Stimulated activated CD8-positive, alpha-beta memory T cell treated with anti-CD3 and anti-CD28 coated beads, Interleukin-15, amount 100 ng/mL, for 48 hours (primary cell): ENCODE data around the gene CLMP.
A peak's percentile ranks its signal among the peaks of the same experiment; 100 is the strongest.
"Not testable (repeated sequence)": the region's sequence is repeated elsewhere in the genome, so short reads cannot be mapped to it uniquely, and the experiment has no call there.

Experiments
- DNase-seq, 2 donors: peaks; one replicate each; pipeline ENCODE4 v3.0.0-alpha.2; 2020; ENCODE audit warnings: low read depth in 2 of 2

The CLMP gene

DNA sequence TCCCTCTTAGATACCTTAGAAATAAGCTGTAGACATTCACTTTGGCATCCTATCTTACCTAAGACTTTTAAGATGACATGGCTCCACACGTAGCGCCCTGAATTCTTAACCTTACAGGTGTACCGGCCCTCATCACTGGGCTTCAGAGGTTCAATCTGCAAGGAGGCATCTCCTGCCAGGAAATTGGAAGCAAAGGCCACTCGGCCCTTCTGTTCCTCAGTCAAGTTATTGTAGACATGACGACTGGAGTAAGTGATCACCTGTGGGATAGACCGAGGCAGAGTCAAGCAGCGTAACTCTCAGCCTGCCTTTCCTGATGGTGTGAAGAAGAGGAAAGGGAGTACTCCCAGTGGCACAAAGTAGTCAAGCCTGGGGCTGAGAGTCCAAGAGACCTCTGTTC, 110.6 kb downstream of the CLMP start:
- no peak for DNase-seq

DNA sequence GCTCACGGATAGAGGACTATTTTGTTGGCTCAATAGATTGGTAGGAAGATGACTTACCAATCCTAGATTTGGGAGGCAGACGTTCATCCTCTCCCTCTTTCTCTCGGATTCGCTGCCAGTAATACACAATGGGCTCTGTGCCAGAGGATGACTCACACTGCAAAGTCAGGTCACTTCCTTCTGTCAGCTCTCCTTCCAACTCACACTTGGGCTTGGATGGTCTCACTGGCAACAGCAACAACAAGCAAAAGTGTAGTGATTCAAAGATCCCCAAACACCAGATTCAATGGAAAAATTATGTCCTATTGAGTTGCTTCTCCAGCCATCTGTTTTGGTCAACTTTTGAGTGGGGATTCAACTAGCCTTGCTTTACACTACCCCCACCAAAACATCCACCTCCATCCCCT, 111.4 kb downstream of the CLMP start:
- DNase-seq, result no peak

DNA sequence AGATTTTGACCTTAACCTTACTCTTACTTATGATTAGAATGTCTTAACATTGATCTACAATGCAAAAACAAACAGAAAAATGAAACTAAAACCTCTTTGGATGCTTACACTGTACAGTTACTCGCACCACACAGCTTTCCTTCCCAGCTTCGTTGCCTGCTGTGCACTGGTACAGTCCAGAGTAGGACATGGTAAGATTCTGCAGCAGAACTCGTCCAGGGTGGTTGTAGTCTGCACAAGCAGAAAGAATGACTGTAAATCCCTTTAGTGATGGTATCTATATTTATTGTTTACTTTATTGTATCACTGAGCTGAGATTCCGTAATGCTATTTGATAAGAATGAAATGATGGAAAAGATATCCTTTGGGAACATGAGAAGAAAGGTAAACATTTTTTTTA, 112.1 kb downstream of the CLMP start:
- DNase-seq, result no peak

DNA sequence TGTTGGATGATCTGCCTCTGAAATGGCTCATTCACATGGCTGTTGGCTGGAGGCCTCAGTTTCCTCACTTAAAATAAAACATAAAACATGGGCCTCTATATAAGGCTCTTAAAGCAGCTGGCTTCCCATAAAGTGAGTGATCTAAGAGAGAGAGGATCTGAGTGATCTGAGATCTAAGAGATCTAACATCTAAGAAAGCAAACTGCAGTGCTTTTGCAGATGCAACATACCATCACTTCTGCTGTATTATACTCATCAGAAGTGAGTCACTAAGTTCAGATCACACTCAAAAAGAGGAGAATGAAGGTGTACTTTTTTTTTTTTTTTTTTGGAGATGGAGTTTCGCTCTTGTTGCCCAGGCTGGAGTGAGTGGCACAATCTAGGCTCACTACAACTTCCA, 115.0 kb downstream of the CLMP start:
- DNase-seq, result no peak

DNA sequence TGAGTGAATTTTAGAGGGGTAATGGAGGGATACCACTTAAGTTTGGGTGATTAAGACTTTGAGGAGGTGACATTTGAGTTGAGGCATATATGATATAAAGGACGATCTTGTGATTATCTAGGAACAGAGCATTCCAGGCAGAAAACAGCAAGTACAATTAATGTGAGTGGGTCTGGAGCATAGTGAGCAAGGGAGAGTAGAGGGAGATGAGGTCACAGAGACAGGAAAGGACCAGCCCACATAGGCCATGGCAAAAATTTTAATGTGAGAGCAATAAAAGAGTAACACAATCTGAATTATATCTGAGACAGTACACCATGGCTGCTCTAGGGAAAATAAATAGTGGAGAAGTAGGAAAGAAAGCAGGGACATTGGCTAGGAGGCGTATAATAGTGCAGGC, 118.6 kb downstream of the CLMP start:
- DNase-seq, result no peak

DNA sequence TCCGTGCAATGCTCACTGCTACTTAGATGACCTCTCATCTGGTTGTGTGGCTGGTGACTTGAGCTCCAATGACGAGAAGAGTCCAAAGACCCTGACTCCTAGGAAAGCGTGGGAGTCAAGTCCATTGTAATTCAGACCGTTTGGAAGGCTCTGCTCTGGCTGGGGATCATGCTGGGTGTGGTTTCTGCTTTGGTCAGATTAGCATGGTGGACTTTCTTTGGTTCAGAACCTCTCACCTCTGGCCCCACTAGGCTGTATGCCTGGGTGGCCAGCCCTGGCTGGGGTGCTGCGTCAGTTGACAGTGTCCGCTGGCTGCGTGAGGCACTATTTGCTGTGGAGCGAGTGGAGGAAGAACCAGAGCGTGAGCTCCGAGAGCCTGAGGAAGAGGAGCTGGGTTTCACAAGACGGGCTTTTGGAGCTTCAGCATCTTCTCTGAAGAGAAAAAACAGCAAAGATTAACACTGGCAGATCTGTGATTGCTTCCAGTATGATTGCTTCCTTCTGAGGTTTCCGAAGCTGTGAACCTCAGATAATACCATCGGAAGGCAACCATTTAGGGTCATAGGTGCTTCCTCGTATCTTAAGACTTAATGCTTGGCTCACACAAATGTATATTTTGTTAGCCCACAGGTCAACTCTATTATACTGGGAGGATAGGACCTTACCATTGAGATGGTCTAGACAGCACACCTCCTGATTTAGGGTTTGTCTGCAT, 121.5 kb downstream of the CLMP start:
- DNase-seq, result no peak

DNA sequence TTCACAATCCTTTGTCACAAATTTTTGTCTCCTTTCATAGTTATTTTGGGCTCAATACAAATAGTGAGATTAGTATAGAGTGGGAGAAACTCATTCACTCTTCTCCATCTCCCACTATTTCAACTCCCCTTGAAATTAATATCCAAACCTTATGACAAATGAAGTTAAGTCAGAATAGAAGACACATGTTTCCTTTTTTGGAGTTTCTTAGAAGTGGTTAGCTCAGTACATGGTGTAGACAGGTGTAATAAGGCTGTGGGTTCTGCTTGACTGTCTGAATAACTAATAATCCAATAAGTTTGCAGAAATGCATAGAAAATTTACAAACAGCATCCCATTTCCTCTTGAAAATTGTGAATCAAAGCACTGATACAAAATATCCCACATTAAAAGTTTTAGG, 122.3 kb downstream of the CLMP start:
- no peak for DNase-seq

DNA sequence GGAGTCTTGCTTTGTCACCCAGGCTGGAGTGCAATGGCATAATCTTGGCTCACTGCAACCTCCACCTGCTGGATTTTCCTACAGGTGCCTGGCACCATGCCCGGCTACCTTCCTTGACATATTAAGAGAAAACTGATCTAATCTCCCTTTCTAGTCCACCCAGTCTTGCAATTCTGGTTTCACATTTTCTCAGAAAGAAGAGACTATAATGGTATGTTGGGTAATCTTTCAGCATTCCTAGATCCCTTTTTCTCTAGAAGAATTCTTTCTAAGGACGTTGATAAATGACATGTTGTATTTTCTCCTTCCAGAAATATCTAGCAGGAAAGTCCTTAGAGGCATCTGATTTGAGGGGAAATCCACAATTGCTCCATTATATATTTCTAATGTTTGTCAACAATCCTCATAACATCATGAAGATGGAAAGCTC, 122.7 kb downstream of the CLMP start:
- no peak for DNase-seq

DNA sequence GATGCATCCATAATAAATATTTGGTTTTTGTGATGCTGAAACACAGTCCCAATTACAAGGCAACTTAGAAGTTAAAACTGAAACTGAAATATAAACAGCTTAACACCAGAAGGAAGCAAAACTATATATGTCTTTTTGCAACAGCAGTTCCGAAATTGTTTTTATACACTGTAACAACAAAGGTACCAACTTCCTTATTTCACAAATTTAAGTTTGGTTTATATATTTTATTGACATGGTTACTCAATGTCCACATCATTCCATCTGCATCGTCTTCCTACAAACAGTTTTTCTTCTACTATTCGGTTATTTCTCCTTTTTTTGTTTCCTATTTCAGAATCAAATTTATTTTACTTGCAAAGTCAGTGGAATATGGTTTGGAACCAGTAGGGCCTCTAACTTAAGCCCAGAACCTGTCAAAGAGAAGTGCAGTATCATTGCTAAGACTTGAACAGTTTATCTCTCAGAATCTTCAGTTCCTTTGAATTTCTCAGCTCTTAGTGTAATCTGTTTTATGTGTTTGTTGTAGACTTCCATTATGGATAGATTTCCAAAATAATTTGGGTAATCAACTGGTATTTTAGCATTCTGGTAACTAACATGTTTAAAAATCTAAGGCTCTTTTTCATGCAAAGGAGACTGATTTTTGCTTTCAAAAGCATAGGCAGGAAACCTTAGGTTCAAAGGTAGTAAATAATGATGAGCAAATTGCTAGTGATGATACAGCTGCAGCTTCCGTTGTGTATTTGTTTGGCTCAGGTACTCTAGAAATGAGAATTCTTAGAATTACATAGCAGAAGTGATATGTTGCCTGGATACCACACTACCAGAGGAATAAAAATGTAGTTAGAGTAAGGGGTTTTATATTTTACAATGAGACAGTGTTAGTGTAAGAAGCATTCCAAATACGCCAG, 124.9 kb downstream of the CLMP start:
- DNase-seq, result no peak

DNA sequence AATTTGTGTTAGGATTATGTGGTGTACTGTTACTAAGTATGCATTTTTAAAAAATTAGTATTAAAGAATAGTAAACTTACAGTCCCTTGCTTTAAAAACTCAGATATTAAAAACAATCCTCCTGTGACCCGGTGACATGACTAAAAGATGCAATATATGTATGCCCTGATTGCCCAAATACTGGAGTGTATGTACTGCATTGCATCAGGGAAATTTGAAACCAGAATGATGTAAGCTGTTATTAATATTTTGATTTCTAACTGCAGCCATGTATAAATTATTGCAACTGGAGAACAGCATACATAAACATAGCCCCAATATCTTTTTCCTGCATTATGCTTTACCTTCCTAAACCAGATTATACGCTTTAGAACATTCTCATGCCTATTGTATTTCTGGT, 129.4 kb downstream of the CLMP start:
- DNase-seq, result no peak

DNA sequence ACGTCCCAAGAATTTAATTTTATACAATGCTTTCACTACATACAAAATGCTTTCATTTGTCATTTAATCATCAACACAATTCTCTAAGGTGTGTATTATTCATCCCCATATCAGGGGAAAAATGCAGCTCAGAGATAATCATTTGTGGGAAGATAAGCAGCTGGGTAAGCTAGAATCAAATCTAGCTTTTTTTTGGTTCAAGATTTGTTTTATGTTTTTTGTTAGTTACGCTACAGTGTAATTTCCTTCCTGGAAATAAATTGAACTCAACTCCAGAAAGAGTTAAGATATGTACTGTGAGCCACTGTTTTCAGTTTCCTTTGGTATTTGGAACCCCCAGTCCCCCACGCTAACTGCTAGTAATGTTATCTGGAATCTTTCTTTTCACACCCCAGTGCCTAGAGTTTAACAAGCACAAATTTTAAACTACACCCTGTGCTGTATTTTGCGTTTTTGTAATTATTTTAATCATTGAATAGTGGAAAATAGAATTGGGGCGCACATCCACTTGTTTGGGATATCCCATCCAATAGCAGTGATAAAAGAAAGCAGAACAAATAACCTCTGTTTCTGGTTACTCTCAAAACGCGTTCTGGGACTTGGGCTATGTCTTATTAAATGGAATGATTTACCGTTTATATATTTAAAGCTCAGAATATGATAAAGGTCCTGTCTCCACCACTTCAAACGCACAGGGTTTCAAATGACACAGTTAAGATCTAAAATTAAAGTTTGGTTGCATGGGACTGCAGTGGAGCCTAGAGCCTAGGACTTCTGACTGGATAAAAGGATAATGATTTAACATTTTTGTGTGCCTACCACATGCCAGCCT, 131.0 kb downstream of the CLMP start:
- DNase-seq, result no peak

DNA sequence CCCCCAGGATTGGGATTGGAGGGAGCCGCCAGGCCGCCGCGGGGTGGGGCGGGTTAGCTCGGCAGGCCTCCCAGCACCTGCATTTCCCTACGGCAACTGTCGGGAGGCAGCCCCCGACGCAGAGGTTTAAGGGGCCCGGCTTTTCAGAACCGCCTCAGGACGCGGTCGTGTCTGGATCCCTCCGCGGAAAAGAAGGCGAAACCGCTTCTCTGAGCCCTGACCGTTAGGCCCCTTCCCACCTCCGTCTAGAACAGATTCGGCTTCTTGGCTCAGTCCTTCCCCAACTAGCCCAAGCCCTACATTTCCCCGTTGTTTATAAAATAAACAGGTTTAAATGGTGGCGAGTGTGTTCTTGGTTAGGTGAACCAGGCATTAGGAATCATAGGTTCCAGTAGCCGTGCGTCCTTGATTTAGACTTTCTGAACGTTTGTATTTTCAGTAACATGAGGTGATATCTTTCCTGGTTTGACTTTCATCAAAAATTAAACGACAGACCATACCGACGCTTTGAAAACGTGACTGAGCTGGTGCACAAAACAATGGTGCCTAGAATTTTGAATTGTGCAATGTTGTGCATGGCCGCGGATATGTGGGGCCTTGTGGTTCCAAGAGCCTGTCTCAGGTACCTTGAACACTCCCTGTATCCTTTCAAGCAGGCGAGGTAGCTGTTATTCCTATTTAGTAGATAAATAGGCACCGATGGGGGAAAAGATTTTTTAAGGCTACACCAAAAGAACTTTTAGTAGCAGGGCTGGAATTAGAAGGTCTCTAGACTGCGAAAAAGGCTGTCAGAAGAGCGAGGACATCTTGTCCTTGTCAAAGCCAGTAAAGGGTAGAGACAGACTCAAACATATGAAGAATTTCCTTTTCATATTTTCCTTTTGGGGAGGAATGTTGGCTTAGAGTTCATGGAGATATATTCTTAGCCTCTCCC, 131.9 kb downstream of the CLMP start:
- DNase-seq, result no peak

DNA sequence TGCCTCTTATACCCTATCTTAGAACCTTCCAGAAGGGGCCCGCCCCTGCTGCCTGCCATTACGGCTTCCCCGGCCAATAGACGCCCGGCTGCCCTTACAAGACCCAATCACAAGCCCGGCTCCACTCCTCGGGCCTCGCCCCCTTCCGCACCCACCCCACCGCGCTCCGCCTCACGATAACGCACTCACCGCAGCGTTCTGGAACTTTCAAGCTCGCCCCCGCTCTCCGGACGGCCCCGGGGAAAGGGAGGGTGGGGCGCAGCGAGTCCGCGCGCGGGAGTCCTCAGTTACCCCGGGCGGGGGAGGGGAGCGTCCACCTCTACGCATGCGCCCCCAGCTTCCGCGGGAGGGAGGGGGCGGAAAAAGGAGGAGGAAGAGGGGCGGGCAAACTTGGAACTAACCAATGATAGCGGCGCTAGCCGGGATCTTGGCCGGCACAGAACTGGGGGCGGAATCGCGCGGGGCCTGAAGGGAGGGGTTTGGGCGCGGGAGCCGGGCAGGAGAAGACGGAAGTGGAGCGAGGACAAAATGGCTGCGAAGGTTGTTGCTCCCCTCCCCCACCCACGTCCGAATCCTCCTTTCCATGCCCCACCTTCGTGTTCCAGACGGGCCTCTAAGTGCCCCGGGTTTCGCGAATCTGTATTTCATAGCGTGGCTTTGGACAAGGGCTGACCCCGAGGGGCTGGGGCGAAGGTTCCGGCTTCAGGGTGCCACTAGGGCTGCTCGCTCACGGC, 132.7 kb downstream of the CLMP start:
- peak; percentile 100 for DNase-seq

DNA sequence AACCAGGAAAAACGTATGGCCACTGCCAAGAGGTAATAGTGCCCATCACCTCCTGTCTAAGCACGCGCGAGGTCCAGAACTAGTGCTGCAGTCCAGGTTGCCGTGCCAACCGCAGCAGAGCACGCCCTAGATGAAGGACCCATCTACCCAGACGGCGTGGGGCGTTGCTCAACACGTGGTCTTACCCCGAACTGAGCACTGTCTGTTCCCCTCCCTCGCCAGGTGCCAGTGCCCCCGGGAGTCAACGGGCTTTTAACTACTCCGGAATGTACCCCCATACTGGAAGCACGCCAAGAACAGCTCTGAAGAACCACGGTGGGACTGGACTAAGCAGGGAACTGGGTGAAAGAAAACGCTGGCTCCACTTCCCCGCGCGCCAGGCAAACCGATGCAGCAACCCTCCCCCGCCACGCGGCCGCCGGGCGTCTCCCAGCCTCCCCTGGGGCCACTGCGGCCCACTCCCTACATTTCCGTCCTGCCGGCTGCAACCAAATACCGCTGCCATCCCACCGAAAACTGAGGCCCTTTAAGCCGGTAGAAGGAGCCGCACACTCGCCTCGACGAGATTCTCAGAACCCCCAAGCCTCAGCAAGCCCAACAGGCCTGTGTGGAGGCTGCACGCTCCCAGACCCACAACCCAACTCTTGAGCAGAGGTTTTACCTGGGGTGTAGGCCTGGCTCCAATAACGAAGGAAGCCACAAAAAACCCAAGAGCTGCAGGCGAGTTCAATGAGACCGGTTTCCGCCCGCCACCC, 133.5 kb downstream of the CLMP start, which contains the start of gene HSPA8:
TSS of gene HSPA8 (minus strand) at position 734 of the 755 bp plus-strand sequence. CDS start 812 bp downstream, outside the sequence.
- DNase-seq, result peak; percentile 54 to 55

DNA sequence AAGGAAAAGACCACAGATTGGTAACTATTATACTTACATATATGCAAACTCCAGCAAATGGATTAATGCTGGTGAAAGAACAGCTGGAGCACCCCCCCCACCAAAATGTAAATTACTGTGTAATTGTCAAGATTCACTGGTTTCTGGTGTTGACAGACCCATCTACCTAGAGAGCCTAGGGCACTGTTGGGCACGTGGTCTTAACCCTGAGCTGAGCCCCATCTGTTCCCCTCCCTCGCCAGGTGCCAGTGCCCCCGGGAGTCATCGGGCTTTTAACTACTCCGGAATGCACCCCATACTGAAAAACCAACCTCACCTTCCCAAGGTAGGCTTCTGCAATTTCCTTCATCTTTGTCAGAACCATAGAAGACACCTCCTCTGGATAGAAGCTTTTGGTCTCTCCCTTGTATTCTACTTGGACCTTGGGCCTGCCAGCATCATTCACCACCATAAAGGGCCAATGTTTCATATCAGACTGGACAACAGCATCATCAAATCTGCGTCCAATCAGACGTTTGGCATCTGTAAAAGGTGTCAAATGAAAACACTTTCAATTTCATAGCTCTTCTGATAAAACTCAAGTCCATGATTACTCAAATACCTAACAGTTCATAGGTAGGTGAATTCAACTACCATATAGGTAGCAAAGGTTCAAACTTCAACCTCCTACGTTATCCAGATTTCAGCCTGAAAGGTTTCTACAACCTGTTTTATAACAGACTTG, 134.6 kb downstream of the CLMP start:
- DNase-seq, result no peak

DNA sequence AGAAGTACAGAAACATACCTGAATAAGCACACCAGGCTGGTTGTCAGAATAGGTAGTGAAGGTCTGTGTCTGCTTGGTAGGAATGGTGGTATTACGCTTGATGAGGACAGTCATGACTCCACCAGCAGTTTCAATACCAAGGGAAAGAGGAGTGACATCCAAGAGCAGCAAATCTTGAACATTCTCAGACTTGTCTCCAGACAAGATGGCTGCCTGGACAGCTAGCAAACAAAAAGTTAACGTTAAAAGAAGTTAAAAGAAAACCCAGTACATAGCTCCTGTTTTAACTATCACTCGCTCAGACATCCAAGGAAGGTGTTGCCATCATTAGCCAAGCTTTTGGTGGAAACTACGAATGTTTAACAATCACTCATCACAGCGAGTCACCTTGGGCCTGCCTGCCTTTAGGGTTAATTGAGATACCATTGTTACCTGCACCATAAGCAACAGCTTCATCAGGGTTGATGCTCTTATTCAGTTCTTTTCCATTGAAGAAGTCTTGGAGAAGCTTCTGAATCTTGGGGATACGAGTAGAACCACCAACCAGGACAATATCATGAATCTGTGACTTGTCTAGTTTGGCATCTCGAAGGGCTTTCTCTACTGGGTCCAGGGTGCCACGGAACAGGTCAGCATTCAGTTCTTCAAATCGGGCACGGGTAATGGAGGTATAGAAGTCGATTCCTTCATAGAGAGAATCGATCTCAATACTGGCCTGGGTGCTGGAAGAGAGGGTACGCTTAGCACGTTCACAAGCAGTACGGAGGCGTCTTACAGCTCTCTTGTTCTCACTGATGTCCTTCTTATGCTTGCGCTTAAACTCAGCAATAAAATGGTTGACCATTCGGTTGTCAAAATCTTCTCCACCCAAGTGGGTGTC, 135.8 kb downstream of the CLMP start:
- DNase-seq, result not testable (repeated sequence)

DNA sequence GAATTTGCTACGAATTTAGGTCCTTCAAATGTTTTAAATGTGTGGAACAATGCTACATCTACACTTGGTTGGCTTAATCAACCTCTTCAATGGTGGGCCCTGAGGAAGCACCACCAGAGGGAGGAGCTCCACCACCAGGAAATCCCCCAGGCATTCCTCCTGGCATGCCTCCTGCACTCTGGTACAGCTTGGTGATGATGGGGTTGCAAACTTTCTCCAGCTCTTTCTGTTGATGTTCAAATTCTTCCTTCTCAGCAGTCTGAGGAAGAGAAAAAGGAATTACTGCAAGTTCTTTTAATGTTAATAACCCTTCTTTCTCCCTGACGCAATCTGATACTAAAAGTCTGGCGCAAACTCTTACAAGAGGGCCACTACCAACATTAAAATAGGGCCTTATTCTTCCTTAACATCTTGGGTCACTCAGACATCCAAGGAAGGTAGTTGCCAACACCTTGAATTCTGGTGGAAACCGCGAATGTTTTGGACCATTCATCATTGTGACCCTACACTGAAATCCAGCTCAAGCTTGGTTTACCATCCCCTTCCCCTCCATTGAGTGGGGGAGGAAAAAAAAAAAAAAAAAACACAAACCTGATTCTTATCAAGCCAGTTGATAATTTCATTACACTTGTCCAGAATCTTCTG, 137.3 kb downstream of the CLMP start:
- DNase-seq, result no peak
